Measurements from ENCODE around the gene ZDHHC4.

ZDHHC4 gene

DNA sequence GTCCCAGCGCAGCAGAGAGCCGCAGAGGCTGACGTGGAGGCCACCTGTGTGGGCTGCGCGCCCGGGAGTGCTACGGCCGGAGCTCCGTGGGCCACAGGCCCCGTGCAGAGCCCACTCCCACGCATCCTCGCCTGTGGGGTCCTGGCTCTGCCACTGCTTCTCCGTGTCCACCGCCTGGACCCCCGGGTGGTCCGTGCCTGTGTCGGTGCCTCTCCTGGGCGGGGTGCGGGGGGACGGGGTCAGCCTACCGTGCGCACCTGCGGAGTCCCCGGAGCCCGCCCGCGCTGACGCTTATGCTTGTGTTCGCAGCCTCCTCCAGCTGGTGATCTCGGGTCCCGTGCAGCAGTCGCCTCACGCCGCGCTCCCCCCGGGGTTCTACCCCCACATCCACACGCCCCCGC lies 30.4 kb downstream of the ZDHHC4 start:
- no peak for DNase-seq

DNA sequence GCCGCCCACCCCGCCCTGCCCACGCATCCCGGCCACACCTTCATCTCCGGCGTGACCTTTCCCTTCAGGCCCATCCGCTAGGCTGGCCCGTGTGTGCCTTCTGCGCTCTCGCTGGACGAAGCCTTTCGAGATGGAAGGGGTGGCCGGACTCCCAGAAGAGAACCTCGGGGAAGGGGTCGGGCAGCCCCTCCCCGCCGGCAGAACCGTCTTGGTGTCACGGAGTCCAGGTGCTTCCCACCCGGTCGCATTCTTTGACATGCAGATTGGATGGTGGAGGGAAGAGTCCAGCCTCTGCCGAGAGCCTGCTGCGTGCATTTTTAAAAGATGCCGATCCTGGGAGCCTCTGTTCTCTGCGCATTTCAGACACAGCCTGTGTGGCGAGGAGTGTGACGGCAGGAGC lies 30.8 kb downstream of the ZDHHC4 start:
- DNase-seq = no peak

DNA sequence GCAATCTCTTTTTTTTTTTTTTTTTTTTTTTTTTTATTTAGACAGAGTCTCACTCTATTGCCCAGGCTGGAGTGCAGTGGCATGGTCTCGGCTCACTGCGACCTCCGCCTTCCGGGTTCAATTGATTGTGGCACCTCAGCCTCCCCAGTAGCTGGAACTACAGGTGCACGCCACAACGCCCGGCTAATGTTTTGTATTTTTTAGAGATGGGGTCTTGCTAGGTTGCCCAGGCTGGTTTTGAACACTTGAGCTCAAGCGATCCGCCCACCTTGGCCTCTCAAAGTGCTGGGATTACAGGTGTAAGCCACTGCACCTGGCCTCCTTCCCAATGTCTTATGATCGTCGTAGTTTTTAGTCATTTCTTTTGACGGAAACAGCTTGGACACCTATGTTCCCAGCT lies 31.5 kb downstream of the ZDHHC4 start:
- DNase-seq = no peak

DNA sequence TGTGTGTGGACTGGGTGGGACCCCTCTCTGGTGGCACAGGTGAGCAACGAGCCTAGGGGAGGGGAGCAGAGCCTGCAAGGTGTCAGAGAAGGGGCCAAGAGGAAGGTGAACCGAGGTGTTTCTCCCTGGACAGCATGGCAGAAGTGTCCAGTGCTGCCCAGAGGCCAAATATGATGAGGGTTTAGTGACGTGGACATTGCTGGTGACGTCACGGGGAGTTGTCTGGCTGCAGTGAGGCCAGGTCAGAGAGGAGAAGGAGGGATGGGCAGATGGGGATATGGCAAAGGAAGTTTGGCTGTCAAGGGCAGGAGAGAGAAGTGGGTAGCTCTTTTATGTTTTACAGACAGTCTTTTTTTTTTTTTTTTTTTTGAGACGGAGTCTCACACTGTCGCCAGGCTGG lies 35.6 kb downstream of the ZDHHC4 start:
- no peak for DNase-seq

DNA sequence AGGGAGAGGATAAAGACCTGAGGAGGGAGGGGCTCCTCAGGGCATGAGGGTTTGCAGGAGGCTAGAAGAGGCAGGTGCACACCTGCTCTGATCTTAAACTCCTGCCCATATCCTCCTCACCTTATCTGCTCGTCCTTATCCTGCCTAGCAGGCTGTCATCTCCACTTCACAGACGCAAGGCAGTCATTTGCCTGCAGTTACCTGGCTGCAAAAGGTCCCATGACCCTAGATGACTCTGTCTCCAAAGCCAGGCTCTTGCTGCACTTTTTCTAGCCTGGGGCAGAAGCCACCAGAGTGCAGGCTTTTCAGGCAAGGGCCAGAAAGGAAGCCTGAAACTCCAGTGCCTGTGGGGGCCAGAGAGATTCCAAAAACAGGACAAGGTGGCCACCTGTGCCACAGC lies 36.5 kb downstream of the ZDHHC4 start:
- DNase-seq = no peak

DNA sequence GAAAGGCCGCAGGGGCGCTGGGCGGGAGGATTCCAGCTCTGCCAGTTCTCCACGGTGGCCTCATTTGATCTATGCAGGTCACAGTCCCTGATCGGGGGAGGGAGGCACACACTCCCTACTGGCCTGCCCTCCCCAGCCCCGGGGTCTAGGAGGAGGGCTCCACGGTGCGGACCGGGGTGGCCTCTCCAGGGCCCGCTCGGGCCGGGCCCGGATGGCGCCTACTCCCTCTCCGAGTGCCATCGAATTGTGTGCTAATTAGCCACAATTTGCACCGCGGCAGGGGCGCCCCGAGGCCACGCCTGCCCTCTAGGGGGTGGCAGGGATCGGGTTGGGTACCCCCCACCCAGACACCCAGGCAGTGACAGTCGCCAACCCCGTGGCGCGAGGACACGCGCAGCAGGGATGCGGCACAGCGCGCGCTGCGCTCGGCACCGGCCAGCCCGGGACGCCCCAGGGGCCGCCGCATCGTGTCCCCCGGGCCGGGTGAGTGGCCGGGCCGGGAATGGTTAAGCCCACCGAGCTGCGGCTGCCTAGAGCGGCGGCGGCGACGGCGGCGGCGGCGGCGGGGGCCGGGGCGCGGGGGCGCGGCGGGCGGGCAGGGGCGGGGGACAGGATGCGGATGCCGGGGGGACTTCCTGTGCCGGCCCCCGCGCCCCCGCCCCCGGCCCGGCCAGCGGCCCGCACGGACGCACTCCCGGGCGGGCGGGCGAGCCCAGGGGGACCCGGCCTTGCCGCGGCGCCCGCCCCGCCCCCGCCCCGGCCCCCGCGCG lies 37.9 kb downstream of the ZDHHC4 start, which contains the start of gene ZNF853:
ZNF853 (plus strand) TSS at position 658 of the 770 bp plus-strand sequence. CDS start 565 bp downstream, outside the sequence.
- no peak for DNase-seq

DNA sequence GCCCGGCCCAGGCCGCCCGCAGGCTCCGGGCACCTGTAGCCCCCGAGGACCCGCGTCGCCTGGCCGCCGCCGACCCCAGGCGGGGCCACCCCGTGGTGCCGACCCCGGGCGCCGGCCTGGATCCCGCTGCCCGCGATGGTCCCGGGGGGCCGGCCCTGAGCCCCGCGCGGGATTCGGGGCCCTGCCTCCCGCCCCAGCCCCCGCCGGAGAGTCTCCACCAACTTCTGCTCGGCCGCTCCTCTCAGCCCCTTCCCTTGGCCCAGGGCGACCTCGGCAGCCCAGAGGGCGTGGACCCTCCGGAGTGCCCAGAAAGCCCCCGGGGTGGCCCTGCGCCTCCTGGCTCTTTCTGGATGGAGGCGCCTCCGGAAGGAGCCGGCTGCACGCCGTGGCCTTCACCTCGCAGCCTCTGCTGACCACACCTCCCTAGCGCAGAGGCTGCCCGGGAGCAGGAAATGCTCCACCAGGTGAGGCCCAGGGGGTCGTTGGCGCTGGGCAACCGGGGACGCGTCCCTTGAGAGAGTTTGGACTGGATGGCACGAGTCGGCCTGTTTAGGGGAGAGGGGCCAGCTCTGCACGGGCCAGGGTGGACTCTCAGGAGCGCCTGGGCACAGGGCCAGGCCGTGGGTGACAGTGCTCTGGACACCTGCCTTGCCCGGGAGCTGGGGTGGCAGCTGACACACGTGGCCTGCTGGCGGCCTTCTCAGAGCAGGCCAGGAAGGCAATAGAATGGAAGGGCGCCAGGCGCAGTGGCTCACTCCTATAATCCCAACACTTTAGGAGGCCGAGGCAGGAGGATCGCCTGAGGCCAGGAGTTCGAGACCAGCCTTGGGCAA lies 38.7 kb downstream of the ZDHHC4 start:
- DNase-seq = no peak

DNA sequence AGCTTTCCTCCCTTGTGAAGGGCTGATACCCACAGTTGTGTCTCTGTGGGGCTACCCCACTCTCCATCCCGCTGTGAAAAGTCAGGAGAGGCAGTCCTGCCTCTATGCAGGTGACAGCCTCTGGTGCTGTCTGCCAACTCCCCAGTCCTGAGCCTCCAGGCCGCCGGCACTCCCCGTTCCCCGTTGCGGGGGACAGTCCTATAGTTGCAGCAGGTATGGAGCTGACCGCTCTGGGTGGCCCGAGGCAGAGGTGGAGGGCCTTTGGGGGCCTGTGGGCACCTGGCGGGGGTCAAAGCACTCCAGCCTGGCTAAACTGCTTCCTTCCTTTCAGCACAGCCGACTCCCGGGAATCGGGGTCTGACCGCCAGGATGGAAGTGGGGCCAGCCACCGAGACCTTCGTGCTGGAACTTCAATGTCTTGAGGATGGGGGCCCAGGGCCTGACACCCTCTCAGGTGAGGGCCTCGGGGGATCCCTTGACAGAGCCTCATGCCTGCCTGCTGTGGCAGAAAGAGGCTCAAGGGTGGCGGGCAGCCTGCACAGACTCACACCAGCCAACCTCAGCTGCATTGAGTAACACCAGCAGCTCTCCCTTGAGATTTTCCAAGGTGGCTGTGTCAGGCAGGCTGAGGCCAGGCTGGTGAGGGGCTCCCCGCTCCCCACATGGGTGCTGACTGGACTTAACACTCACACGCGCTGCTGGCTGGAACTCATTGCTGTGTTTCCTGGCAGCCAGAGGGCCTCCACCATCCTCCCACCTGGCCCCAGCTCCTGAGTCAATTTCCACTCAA lies 39.8 kb downstream of the ZDHHC4 start:
- DNase-seq = no peak

DNA sequence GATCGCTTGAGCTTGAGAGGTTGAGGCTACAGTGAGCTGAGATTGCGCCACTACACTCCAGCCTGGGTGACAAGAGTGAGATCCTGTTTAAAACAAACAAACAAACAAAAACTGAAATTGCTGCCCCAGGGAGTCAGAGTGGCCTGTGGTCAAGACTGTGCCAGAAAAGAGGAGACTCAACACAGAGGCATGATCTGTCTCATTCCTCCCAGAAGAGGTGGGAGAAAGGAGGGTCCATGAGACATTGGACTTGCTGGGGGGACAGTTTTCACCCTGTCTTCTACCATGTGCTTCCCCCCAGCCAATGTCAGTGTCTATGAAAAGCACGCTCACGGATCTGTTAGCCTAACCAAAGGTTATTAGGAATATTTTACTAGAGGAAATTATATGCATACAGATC lies 41.4 kb downstream of the ZDHHC4 start:
- DNase-seq = no peak

DNA sequence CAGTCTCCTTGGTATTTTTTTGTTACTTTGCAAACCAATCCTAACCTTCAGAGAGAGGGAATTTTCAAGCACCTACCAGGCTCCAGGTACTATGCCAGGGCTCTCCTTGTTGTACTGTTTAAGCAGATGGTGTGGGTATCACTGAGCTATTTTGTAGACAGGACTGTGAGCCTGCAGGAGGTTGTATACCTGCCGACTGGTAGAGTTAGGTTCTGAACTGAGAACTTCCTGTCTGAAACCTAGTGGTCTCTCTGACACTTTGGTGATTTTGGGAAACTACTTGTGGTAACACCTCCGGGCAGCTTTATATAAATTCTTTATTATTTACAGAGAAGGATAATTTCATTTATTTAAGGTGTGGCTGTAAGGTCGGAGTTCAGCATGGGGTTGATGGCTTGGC lies 42.7 kb downstream of the ZDHHC4 start:
- no peak for DNase-seq

DNA sequence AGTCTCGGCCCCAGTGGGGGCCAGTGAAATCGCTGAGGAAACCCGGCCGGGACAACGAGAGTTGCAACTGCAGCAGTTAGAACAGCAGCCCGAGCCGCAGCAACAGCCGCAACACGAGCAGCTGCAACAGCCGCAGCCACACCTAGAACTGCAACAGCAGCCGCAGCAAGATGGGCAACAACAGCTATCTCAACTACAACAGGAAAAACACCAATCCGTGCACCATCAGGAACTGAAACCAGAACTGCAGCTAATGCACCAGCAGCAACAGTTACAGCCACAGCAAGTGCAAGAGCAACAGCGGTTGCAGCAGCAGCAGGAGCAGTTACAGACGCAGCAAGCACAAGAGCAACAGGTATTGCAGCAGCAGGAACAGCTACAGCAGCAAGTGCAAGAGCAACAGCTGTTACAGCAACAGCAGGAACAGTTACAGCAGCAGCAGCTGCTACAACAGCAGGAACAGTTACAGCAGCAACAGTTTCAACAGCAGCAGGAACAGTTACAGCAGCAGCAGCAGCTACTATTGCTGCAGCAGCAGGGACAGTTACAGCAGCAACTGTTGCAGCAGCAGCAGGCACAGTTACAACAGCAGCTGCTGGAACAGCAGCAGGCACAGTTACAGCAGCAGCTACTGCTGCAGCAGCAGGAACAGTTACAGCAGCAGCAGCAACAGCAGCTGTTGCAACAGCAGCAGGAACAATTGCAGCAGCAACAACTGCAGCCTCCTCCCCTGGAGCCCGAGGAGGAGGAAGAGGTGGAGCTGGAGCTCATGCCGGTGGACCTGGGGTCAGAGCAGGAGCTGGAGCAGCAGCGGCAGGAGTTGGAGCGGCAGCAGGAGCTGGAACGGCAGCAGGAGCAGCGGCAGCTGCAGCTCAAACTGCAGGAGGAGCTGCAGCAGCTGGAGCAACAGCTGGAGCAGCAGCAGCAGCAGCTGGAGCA lies 44.2 kb downstream of the ZDHHC4 start:
- peak; percentile 48 to 60 for DNase-seq

DNA sequence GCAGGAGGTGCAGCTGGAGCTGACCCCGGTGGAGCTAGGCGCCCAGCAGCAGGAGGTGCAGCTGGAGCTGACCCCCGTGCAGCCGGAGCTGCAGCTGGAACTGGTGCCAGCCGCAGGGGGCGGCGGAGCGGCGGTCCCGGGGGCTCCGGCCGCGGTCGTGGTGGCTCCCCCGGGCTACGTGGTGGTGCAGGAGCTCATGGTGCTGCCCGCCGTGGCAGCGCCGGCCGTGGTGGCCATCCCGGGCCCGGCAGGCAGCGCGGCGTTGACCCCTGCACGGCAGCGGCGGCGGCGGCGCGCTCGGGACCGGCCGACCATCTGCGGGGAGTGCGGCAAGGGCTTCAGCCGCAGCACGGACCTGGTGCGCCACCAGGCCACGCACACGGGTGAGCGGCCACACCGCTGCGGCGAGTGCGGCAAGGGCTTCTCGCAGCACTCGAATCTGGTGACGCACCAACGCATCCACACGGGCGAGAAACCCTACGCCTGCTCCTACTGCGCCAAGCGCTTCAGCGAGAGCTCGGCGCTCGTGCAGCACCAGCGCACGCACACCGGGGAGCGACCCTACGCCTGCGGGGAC lies 45.0 kb downstream of the ZDHHC4 start:
- no peak for DNase-seq

DNA sequence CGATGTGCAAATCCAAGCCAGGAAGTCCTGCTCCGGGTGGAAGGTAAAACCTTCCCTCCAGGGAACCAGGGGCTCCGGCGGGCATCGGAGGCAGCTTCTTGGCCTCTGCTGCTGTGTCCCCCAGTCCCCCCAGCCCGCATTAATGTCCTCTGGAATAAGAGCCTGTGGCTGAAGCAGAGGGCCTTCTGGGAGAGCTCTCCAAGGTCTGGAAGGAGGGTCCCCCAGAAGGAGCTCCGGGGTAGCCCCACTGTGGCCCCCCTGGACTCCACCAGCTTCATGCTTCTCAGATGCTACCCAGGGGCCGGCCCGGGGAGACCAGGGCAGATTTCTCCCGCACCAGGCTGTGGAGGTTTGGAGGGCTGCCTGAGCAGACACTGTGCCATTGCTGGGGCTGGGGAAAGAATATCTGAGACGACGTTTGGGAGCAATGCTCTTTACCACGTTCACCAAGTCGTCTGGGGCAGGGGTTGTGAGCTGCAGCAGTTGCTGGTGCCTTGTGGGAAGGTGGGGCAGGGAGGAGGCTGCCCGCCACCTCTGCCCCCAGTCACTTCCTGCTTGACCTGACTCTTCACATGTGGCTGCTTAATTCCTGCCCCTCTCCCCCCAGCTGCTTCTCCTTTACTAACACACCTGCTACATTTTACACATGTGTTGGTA lies 46.5 kb downstream of the ZDHHC4 start:
- no peak for DNase-seq

DNA sequence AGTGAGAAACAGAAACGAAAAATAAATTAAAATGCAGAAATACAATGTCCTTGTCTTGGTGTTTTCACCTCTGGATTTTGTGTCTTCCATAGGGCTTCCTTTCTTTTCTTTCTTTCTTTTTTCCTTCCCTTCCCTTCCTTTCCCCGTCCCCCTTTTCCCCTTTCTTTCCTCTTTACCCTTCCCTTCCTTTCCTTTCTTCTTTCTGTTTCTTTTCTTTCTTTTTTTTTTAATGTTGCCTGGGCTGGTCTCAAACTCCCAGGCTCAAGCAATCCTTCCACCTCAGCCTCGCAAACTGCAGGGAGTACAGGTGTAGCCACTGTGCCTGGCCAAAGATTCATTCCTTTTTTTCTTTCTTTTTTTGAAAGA lies 47.0 kb downstream of the ZDHHC4 start:
- no peak for DNase-seq

DNA sequence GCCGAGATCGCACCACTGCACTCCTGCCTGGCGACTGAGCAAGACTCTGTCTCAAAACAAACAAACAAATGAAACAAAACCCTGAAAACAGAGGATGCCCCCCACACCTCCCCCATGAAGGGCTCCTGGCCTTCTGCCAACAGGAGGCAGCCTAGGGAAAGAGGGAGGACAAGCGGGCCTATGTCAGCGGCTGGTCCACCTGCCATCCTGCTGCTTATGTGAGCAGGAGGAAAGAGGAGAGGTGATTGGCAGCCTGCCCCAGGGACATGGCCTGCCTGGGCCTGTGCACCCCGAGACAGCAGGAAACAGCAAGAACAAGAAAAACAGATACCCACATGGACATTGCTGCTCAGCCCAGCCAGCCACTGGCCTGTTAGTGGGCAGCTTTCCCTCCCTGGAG lies 50.8 kb downstream of the ZDHHC4 start:
- no peak for DNase-seq

DNA sequence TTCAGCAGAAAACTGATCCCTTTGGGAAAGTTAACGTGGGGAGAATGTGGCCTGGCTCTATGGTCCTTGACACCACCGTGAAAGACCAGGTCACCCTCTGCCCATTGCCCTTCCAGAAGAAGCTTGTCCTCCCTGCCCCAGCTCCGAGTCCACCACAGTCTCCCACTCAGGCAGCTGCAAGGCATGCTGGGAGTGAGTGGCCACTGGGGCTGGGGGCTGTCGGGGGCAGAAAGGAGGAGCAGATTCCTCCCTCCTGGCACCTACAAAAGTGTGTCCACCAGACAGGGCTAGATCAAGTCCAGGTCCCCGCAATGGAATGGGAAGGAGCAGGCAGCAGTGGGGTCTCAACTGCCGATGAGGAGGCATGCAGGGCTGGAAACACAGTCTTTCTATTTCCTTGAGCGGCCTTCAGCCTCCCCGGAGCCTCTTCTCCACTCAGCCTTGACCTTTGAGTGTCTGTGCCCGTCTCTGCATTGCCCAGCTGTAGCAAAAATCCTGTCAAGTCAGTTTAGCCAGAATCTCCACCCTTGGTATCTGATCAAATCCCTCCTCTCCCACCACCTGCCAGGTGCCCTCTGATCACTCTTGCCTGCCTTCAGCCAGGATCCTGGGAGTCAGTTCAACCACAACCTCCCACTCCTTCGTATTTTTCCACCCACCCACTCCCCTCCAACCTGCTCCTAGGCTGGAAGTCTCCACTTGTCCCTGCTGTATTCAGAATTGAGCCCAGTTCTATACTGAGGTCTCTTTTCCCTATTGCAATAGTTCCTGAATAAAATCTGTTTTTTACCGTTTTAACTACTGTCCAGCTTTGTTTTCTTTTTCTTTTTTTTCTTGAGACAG lies 53.0 kb downstream of the ZDHHC4 start:
- no peak for DNase-seq

DNA sequence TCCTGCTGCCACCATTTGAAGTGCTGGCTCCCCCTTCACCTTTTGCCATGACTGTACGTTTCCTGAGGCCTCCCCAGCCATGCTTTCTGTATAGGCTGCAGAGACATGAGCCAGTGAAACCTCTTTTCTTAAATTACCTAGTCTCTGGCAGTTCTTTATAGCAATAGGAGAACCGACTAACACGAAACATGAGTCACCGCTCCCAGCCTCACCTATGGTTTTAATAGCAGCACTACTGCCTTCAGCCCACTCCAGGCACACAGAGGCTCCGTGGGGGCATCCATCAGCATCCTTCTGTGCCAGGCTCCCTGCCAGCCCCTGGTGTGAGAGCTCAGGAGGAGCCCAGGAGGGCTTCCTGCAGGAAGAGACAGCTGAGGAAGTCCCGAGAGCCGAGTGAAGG lies 54.4 kb downstream of the ZDHHC4 start:
- no peak for DNase-seq

DNA sequence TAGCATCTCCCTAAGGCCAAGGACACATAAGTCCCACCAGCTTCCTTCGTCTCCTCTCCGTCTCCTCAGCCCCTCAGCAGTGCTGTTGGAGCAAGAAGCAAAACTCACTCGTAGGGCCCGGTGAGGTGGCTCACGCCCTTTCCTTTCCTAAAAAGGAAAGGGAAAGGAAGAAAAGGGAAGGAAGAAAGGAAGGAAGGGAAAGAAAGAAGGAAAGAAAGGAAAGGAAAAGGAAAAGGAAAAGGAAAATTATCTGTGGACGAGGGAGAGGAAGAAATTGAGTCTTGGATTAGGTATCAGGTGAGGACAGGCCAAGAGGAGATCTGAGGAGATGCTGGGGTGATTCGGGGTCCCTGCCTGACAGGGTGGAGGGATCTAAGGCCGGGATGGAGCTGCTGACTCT lies 56.8 kb downstream of the ZDHHC4 start:
- DNase-seq = no peak

DNA sequence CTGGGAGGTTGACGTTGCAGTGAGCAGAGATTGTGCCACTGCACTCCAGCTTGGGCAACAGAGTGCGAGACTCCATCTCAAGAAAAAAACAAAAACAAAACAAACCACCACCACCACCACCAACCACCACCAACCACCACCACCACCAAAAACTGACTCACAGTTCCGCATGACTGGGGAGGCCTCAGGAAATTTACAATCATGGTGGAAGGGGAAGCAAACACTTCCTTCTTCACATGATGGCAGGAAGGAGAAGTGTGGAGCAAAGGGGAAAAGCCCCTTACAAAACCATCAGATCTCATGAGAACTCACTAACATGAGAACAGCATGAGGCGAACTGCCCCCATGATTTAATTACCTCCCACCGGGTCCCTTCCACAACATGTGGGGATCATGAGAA lies 57.7 kb downstream of the ZDHHC4 start:
- peak; percentile 93 to 94 for DNase-seq

Measured in inflammatory macrophage (primary cell).